ENCODE measurements around the gene SMC1B.
"Not testable (repeated sequence)": the region's sequence is repeated elsewhere in the genome, so short reads cannot be mapped to it uniquely, and the experiment has no call there.

SMC1B gene

GRCh38 chr22:45413368-45414211 is at the start of gene SMC1B, which contains the start of gene RIBC2:
TSS of gene SMC1B (minus strand) at chr22:45413599. CDS start at chr22:45413567, 32 bp downstream.
TSS of gene RIBC2 (plus strand) at chr22:45413693. CDS start at chr22:45413887, 194 bp downstream.
- peak; percentile 92 for DNase-seq

- DNase-seq = peak; percentile 41
Observed at GRCh38 chr22:45462034-45462655, 48.7 kb upstream of the SMC1B start.

GRCh38 chr22:45460288-45461109 is 47.1 kb upstream of the SMC1B start:
- no peak for DNase-seq

DNA sequence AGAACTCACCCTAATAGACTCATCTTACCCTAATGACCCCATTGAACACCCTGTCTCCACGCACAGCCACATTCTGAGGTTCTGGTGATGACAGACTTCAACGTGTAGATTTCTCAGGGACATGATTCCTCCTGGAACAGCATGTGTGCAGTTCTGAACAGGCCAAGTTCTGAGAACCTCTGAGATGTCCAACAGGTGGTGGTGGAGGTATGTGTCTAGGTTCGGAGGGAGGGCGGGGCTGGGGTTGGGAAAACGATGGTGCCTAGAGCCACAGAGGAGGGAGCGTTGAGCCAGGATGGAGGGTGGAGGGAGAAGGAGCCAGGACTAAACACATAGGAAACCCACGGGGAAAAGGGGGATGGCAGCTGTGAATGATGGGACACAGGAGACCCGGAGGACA is 45.8 kb upstream of the SMC1B start:
- DNase-seq = no peak

DNA sequence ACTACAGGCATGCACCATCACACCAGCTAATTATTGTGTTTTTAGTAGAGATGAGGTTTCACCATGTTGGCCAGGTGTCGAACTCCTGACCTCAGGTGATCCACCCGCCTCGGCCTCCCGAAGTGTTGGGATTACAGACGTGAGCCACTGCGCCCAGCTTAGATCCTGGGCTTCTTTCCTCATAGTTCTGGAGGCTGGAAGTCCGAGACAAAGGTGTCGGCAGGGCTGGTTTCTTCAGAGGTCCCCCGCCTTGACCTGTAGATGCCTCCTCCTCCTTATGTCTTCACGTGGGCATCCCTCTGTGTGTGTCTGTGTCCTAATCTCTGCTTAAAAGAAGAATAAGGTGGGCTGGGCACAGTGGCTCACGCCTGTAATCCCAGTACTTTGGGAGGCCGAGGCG is 45.1 kb upstream of the SMC1B start:
- no peak for DNase-seq

DNA sequence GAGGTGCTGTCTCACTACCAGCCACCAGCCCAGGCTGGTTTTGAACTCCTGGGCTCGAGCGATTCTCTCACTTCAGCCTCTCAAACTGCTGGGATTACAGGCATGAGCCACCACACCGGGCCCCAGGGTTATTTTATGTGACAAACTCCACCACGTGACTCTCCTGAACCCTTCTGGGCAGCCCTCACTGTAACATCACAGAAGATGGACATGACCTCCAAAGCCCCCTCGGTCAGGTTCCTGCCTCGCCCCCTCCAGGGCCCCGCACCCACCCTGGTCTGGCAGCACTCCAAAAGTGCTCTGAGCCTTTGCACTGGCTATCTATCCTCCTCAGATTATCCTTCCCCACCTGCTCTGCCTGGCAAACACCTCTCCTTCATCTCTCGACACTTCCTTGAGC is 43.4 kb upstream of the SMC1B start:
- no peak for DNase-seq

GRCh38 chr22:45455621-45456020 is 42.2 kb upstream of the SMC1B start:
- no peak for DNase-seq

GRCh38 chr22:45455212-45455611 is 41.8 kb upstream of the SMC1B start:
- DNase-seq = no peak

DNA sequence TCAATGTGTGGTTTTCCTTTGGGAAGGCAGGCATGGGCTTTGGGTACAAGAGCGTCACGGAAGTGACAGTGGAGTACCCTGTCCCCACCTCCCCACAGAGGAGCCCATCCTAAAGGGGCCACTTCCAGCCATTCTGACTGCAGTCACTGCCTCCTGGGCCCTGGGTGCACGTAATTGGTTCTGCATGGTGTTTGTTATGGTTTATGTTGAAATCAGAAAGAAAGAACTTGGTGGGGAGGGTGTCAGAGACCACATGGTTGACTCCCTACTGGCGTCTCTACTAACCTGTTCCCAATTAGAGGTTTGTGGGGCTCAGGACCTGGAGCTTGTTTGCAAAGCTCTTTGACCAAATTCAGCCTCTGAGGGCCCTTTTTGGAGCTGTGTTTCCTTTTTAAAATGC is 40.9 kb upstream of the SMC1B start:
- DNase-seq = no peak

DNA sequence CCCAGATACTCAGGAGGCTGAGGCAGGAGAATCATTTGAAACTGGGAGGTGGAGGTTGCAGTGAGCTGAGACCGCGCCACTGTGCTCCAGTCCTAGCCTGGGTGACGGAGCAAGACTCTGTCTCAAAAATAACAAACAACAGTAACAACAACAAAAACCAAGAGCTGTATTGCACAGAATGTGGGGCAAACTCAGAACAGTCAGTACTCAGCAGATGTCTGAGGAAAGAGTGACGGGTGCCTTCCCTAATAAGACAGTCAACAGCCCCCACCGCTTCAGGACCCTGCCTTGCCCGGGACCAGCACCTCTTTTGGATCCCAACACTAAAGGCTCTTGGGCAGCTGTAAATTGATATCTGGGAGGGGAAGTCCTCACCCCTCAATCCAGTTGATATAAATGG is 40.4 kb upstream of the SMC1B start:
- DNase-seq = no peak

- no peak for DNase-seq
Observed at GRCh38 chr22:45452565-45453379, 39.4 kb upstream of the SMC1B start.

GRCh38 chr22:45451972-45452371 is 38.6 kb upstream of the SMC1B start:
- no peak for DNase-seq

DNA sequence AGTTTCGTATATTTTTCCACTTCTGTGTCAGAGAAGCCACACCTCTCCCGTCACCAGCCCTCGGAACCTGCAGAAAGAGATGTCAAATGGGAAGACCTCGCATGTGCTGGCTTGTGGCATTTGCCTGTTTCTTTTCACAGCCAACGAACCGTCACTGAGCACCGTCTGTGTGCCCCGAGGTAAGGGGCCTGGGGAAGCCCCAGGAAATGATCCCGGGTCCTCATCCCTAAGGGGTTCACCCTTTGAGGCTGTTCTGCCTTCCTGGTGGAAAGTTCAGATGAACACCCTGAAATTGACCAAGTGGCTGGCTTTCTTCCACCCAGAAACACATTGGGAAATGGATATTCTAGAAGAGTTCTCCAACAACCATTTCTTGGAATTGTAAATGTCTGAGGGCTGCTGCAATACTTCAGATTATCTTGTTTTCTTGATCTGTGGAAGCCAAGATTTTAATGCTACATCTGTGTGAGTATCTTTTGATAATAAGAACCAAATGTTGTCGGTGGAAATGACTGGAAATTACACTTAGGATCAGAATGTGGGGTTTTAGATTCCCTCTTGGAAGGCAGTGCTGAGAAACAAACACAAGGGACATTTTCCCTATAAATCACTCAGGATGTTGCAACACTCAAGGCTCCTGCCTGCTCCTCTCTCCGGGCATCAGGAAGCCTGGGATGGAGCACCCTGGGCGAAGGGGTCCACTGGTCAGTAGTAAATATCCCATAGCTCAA is 37.7 kb upstream of the SMC1B start:
- DNase-seq = no peak

DNA sequence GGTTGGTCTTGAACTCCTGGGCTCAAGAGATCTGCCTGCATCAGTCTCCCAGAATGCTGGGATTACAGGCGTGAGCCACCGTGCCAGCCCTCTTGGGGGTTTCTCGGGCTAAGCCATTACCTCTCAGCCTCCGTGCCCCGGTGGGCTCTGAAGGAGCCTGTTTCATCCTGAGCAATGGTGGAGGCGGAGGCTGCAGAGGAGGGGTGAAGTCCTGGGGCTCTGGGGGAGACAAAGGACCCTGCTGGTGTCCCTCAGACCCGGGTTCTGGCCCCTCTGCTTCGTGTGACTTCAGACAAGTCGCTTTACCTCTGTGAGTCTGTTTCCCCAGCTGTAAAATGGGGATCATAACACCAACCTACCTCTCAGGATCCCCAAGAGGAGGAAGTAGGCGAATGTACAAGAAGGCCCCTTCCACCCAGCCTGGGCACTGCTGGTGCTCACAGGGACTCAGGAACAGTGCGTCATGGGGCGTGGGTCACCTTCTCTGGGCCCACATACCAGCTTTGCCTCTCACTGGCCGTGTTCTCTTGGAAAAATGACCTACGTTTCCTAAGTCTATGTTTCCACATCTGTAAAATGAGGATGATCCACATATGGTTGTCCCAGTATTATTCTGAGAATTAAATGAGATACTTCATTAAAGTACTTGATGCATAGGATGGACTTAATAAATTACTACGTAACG is 36.8 kb upstream of the SMC1B start:
- no peak for DNase-seq

DNA sequence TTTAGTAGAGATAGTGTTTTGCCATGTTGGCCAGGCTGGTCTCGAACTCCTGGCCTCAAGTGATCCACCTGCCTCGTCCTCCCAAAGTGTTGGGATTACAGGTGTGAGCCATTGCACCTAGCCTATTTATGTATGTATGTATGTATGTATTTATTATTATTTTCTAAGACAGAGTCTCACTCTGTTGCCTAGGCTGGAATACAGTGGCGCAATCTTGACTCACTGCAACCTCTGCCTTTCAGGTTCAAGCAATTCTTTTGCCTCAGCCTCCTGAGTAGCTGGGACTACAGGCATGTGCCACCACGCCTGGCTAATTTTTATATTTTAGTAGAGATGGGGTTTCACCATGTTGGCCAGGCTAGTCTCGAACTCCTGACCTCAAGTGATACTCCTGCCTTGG is 36.0 kb upstream of the SMC1B start:
- not testable (repeated sequence) for DNase-seq

DNA sequence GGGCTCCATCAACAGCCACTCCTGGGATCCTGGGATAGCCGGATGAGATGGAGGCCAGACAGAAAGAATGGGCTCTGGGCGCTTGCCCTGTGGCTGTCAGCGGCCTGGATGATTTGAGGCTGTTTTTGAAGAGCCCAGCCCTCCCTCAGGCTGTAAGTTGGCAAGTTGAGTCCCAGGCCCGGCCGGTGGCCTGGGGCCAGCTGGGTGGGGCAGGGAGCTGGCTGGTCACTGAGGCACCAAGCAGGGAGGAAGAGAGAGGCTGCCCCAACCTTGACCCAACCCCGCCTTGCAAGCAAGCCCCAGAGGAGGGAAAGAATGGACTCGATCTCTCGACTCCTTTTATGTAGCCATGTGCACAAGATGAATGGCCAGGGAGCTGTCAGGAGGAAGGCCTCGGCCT is 35.0 kb upstream of the SMC1B start:
- DNase-seq = no peak

DNA sequence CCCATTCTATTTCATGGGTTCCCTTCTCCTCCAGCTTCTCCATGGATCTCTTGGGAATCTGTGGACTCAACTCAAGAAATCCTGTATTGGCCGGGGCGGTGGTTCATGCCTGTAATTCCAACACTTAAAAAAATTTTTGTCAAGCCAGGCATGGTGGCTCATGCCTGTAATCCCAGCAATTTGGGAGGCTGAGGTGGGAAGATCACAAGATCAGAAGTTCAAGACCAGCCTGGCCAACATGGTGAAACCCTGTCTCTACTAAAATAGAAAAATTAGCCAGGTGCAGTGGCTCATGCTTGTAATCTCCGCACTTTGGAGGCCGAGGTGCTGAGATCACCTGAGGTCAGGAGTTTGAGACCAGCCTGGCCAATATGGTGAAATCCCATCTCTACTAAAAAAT is 34.2 kb upstream of the SMC1B start:
- not testable (repeated sequence) for DNase-seq

- DNase-seq = no peak
Observed at GRCh38 chr22:45446216-45446615, 32.8 kb upstream of the SMC1B start.

DNA sequence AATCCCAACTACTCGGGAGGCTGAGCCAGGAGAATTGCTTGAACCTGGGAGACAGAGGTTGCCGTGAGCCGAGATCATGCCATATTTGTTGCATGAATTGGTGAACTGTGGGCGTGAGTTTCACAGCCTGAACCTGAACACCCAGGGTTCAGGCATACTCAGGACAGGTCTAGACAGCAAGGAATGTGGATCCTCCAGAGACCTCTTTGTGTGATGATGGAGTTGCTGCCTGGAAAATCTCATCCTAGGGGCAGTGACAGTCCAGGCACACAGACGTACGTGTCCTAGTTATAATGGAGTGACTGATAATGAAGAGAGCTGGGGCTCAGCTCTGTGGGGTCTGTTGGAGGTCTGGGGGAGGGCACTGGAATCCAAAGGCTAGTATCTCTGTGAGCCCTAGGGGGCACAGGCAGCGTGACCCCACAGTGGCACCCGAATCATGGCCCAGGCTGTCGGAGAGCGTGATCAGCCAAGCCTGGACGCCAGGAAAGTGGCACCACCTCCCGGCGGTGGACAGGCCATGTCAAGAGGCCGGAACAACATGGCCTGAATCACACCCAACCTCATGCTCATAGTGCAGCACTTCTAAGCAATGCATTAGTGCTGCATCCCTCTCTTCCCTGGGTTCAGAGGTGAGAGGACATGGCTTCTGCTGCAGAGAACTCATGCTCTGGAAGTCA is 31.8 kb upstream of the SMC1B start:
- DNase-seq = no peak

- DNase-seq = no peak
Observed at GRCh38 chr22:45444168-45444567, 30.8 kb upstream of the SMC1B start.

- DNase-seq = no peak
Observed at GRCh38 chr22:45442116-45442515, 28.7 kb upstream of the SMC1B start.

All from hematopoietic multipotent progenitor cell treated with erythropoietin and hydrocortisone succinate and interleukin-3 and kit ligand, for 8 days (in vitro differentiated cells).